ENCODE measurements around the gene PIK3CB. TPM values are rescaled to one million over a fixed set of nuclear protein-coding genes. Genes with fewer than 3 reads are reported as not detected.

Gene PIK3CB
- total RNA-seq, 1 donor from 2014 or later = 21.9 TPM

DNA sequence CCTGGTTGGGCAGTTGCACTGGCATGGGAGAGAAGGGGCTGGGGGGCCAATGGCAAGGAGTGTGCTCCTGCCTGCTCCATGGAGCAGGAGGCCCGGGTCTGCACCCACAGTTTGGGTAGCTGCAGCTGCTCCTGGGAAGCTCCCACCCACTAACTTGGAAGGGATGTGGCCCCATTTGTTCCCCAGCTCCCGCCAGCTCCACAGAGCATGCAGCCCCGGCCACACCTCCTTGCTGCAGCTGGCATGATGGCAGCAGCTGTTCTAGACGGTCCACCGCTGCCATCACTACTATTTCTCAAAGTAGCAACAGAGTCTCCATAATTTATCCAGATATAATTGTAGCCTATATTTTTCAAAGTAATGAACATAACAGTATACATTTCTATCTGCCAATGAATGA, 65.8 kb downstream of the PIK3CB start:
- ATAC-seq (ENCODE audit: low read depth) (no peak), DNase-seq (no peak)
- POLR2A ChIA-PET = no interaction called here
- H3K27ac Mint-ChIP-seq = no peak overlapping the region
- no peak overlapping the region for H3K4me3 Mint-ChIP-seq
- no peaks in the 10 kb centered on the region for H3K4me1 Mint-ChIP-seq
- no peaks in the 10 kb centered on the region for H3K27me3 Mint-ChIP-seq
- TF ChIP-seq, protein P1, sequence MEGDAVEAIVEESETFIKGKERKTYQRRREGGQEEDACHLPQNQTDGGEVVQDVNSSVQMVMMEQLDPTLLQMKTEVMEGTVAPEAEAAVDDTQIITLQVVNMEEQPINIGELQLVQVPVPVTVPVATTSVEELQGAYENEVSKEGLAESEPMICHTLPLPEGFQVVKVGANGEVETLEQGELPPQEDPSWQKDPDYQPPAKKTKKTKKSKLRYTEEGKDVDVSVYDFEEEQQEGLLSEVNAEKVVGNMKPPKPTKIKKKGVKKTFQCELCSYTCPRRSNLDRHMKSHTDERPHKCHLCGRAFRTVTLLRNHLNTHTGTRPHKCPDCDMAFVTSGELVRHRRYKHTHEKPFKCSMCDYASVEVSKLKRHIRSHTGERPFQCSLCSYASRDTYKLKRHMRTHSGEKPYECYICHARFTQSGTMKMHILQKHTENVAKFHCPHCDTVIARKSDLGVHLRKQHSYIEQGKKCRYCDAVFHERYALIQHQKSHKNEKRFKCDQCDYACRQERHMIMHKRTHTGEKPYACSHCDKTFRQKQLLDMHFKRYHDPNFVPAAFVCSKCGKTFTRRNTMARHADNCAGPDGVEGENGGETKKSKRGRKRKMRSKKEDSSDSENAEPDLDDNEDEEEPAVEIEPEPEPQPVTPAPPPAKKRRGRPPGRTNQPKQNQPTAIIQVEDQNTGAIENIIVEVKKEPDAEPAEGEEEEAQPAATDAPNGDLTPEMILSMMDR (IDR thresholded peaks at IDR 0.05) = no peak
- CTCF ChIA-PET = no interaction called here
- peaks cover 7% of the 10 kb centered on the region for H3K9me3 Mint-ChIP-seq
- intact Hi-C loops (cut with micrococcal nuclease) = loop anchor here (10.0 kb wide), 1 partner anchor 64 kb away; no protein-coding TSS in a partner anchor
- peaks cover 34% of the 10 kb centered on the region for H3K36me3 Mint-ChIP-seq (ENCODE audit: low read depth)

DNA sequence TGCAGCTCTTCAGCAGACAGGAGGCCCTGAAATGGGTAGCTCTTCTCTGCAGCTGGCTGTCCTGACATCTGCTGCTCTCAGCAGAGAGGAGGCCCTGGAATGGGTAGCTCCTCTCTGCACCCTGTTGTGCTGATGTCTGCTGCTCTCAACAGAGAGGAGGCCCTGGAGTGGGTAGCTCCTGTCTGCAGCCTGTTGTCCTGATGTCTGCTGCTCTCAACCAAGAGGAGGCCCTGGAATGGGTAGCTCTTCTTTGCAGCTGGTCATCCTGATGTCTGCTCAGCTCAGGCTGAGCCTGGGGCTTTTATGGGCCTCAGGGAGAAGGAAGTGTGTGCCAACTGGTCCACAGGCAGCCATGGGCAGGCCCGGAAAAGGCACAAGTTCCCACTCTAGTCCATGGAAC, 66.6 kb downstream of the PIK3CB start:
- Mint-ChIP-seq H3K27ac (no peak overlapping the region), H3K36me3 (ENCODE audit: low read depth) (peaks cover 31% of the 10 kb centered on the region), H3K27me3 (no peaks in the 10 kb centered on the region), H3K4me3 (no peak overlapping the region), H3K4me1 (no peaks in the 10 kb centered on the region), H3K9me3 (peaks cover 7% of the 10 kb centered on the region)
- ChIA-PET CTCF (no interaction called here), POLR2A (interaction anchor here (0.6 kb wide), 1 partner anchor 232 kb away, joined by 3 read pairs; no protein-coding TSS in a partner anchor)
- TF ChIP-seq, protein P1 (IDR thresholded peaks at IDR 0.05) = no peak
- intact Hi-C loops (cut with micrococcal nuclease) = loop anchor here (10.0 kb wide), 1 partner anchor 63 kb away; no protein-coding TSS in a partner anchor
- ATAC-seq (ENCODE audit: low read depth) (no peak), DNase-seq (no peak)

DNA sequence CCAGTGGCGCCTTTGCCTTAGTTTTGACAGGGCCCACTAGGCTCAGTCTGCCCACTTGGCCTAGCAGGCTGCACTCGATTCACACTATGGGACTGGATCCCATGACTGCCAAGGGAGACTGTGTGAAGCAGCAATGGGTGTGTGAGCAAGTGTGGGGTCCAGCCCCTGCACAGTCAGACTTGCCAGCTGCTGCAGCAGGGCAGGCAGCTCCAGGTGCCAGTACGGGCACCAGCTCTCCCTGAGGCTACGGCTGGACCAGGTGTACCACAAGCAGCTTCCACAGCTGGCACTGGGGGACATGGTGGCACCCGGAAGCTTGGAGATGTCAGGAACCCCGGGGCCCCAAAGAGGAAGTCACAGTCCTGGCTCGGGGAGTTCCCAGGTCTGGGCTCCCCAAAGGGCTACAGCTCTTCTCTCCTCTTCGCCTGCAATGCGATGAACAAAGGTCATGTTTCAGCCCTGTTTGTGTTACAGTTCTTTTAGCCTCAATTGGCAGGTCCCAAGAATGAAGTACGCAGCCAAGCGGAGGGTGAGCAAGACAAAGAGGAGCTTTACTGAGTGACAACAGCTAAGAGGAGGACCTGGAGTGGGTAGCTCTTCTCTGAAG, 67.1 kb downstream of the PIK3CB start:
- Mint-ChIP-seq H3K9me3 (peaks cover 7% of the 10 kb centered on the region), H3K36me3 (ENCODE audit: low read depth) (peaks cover 31% of the 10 kb centered on the region), H3K27ac (no peak overlapping the region), H3K4me1 (no peaks in the 10 kb centered on the region), H3K27me3 (no peaks in the 10 kb centered on the region), H3K4me3 (no peak overlapping the region)
- ATAC-seq (ENCODE audit: low read depth) = no peak
- TF ChIP-seq, protein P1 (IDR thresholded peaks at IDR 0.05) = no peak
- DNase-seq = no peak
- CTCF ChIA-PET = no interaction called here
- intact Hi-C loops (cut with micrococcal nuclease) = loop anchor here (10.0 kb wide), 1 partner anchor 63 kb away; no protein-coding TSS in a partner anchor
- POLR2A ChIA-PET = interaction anchor here (0.6 kb wide), 1 partner anchor 233 kb away, joined by 3 read pairs; no protein-coding TSS in a partner anchor

DNA sequence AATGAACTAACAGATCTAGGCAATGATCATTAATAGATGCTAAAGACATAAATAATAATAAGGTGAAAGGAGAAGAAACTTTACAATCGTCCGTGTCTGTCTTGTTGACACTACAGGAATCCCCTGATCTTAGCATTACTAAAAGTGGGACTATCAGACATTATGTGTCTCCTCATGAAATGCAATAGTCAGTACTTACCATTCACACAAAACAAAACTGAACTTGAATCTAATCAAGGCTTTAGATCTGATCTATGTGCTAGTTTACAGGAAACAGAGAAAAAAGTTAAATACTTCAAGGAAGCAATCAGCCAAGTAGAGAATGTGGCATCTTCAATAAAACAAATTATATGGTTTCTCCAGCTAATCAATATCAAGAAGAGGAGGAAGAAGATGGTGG, 73.7 kb downstream of the PIK3CB start:
- intact Hi-C loops (cut with micrococcal nuclease) = loop anchor here (10.0 kb wide), 1 partner anchor 56 kb away; no protein-coding TSS in a partner anchor

DNA sequence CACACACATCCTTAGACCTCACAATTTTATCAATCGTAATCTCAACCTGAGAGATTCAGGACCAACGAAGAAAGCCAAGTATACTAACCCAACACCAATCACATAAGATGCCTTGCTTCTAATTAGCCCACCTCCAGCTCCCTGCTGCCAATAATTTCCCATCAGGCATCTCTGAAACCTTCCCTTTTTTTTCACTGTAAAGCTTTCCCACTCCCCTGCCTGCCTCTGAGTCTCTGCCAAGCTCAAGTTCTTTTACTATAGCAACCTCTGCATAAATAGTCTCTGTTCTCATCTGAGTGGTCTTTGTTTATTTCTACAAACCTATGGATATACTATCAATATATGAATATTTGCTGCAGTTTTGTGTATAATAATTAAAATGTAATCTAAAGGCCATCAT, 86.5 kb downstream of the PIK3CB start:
- Mint-ChIP-seq H3K36me3 (ENCODE audit: low read depth) (peaks cover 29% of the 10 kb centered on the region), H3K9me3 (no peaks in the 10 kb centered on the region), H3K27ac (no peak overlapping the region), H3K4me3 (no peak overlapping the region), H3K27me3 (no peaks in the 10 kb centered on the region), H3K4me1 (no peaks in the 10 kb centered on the region)
- ATAC-seq (ENCODE audit: low read depth) = no peak
- ChIA-PET CTCF (no interaction called here), POLR2A (no interaction called here)
- intact Hi-C loops (cut with micrococcal nuclease) = no loop called here
- TF ChIP-seq, protein P1 (IDR thresholded peaks at IDR 0.05) = no peak
- no peak for DNase-seq

More for the DNA sequence above, 73.7 kb downstream of the PIK3CB start:
- no peak overlapping the region for H3K4me3 Mint-ChIP-seq
- ChIA-PET CTCF (no interaction called here), POLR2A (no interaction called here)
- H3K36me3 Mint-ChIP-seq (ENCODE audit: low read depth) = peaks cover 33% of the 10 kb centered on the region
- TF ChIP-seq, protein P1 (IDR thresholded peaks at IDR 0.05) = no peak
- no peak overlapping the region for H3K27ac Mint-ChIP-seq
- no peaks in the 10 kb centered on the region for H3K4me1 Mint-ChIP-seq
- no peaks in the 10 kb centered on the region for H3K27me3 Mint-ChIP-seq
- ATAC-seq (ENCODE audit: low read depth) (no peak), DNase-seq (no peak)
- no peaks in the 10 kb centered on the region for H3K9me3 Mint-ChIP-seq
